SK-N-SH (cell line): ENCODE data around the gene TBC1D19.

Source experiments
- CTCF ChIP-seq: fragments of 200-600 bp; sonication (generic); IDR thresholded peaks from 2 replicates; pipeline ENCODE4 v1.6.1; 2017; ENCODE audit warnings: antibody characterized with exemption, mild to moderate bottlenecking, moderate library complexity
- FOXJ3 ChIP-seq: sonication (generic); formaldehyde crosslinking; IDR thresholded peaks from 2 replicates; pipeline ENCODE4 v1.5.1; 2020; ENCODE audit warnings: mild to moderate bottlenecking, missing genetic modification reagents
- NRF1 ChIP-seq: IDR thresholded peaks from 2 replicates; pipeline ENCODE4 v1.6.1; 2012; ENCODE audit warnings: low read depth, mild to moderate bottlenecking, low read length
- POLR2AphosphoS5 ChIP-seq: IDR thresholded peaks from 2 replicates; pipeline ENCODE4 v1.6.1; 2012; ENCODE audit warnings: low read depth, low read length
- REST ChIP-seq: IDR thresholded peaks from 2 replicates; pipeline ENCODE4 v1.6.1; 2012; ENCODE audit warnings: mild to moderate bottlenecking, low read depth, low read length, moderate library complexity
- TAF1 ChIP-seq: IDR thresholded peaks from 2 replicates; pipeline ENCODE4 v1.6.1; 2012; ENCODE audit warnings: low read depth, mild to moderate bottlenecking, low read length, moderate library complexity, borderline replicate concordance
- YY1 ChIP-seq: IDR thresholded peaks from 2 replicates; pipeline ENCODE4 v1.4.0; 2012; ENCODE audit warnings: low read depth, mild to moderate bottlenecking

- no peak for TF ChIP-seq CTCF
- no peak for TF ChIP-seq FOXJ3
- no peak for TF ChIP-seq YY1
- TF ChIP-seq NRF1 = no peak
- no peak for TF ChIP-seq TAF1
- TF ChIP-seq REST = no peak
- TF ChIP-seq POLR2AphosphoS5 = no peak
Observed at GRCh38 chr4:26717332-26717731, 133.4 kb downstream of the TBC1D19 start.
